SK-MEL-5 (cell line): ENCODE measurements around the gene NHLRC4. TPM values are rescaled to one million over a fixed set of nuclear protein-coding genes. Genes with fewer than 3 reads are reported as not detected.

Experiments used
- DNase-seq: peaks from one replicate; pipeline ENCODE4 v3.0.0-alpha.2; 2016; ENCODE audit warnings: low read depth, low spot score
- in situ Hi-C: cut with HindIII; loops from 2 replicates; pipeline ENCODE4 v1.10.0; 2016; ENCODE audit warnings: low sequenced_read_pairs, high pct_unique_total_duplicates, low pct_unique_long_range_greater_than_20kb
- polyA plus RNA-seq, 2 experiments: library from polyadenylated mRNA; depleted of rRNA; stranded (reverse); fragments of >200 nt; gene quantifications; 2 replicates each; pipeline ENCODE4 v1.2.3, GENCODE V29; 2015
- total RNA-seq: library from RNA; depleted of rRNA; stranded (reverse); fragments of >200 nt; shearing (Covaris generic); gene quantifications from 2 replicates; pipeline ENCODE4 v1.2.3, GENCODE V29; 2014; rRNA removed

NHLRC4 gene
- total RNA-seq, result 0.56 and 1.1 TPM in 2 replicates
- polyA plus RNA-seq (2015; cell fraction: cytosol; rRNA removed), result 0.77 and 1.5 TPM in 2 replicates
- 0.81 and 1.9 TPM in 2 replicates for polyA plus RNA-seq (2015; cell fraction: nucleus; rRNA removed)

GRCh38 chr16:566475-567372 is at the start of gene NHLRC4:
Gene NHLRC4 (plus strand): TSS chr16:567005. CDS start chr16:568048, 1,043 bp downstream.
- DNase-seq, result peak; percentile 60
- in situ Hi-C loops, result no loop called here

- DNase-seq, result no peak
- in situ Hi-C loops, result no loop called here
Measured at GRCh38 chr16:518858-519257, 47.9 kb upstream of the NHLRC4 start.

- DNase-seq, result no peak
- in situ Hi-C loops, result no loop called here
Measured at GRCh38 chr16:519425-519824, 47.4 kb upstream of the NHLRC4 start.

- DNase-seq, result no peak
- in situ Hi-C loops, result no loop called here
Measured at GRCh38 chr16:519841-520687, 46.7 kb upstream of the NHLRC4 start.

GRCh38 chr16:520847-521246 is 46.0 kb upstream of the NHLRC4 start:
- in situ Hi-C loops, result no loop called here
- no peak for DNase-seq

GRCh38 chr16:521381-522210 is 45.2 kb upstream of the NHLRC4 start:
- in situ Hi-C loops, result no loop called here
- DNase-seq, result no peak

GRCh38 chr16:522320-523096 is 44.3 kb upstream of the NHLRC4 start:
- in situ Hi-C loops, result no loop called here
- no peak for DNase-seq

- in situ Hi-C loops, result no loop called here
- no peak for DNase-seq
Measured at GRCh38 chr16:523097-523741, 43.6 kb upstream of the NHLRC4 start.

GRCh38 chr16:524274-525040 is 42.3 kb upstream of the NHLRC4 start:
- in situ Hi-C loops, result no loop called here
- no peak for DNase-seq

GRCh38 chr16:525123-525519 is 41.7 kb upstream of the NHLRC4 start:
- no peak for DNase-seq
- in situ Hi-C loops, result no loop called here

- peak; percentile 56 for DNase-seq
- in situ Hi-C loops, result no loop called here
Measured at GRCh38 chr16:525520-526180, 41.2 kb upstream of the NHLRC4 start.

- DNase-seq, result no peak
- in situ Hi-C loops, result no loop called here
Measured at GRCh38 chr16:526181-527014, 40.4 kb upstream of the NHLRC4 start.

- peak; percentile 70 for DNase-seq
- in situ Hi-C loops, result no loop called here
Measured at GRCh38 chr16:527015-527903, 39.5 kb upstream of the NHLRC4 start, which contains the start of gene CAPN15. Gene CAPN15 (plus strand): TSS chr16:527712. CDS start chr16:546839, 19,127 bp downstream.
